Fibroblast of skin of back (primary cell): Measurements from ENCODE around the gene ASPG.

Experiments used
- DNase-seq: peaks from one replicate; pipeline ENCODE4 v3.0.0-alpha.2; 2013

The ASPG gene

GRCh38 chr14:104117341-104118005 is 32.0 kb downstream of the ASPG start:
- DNase-seq, result no peak

GRCh38 chr14:104118006-104118844 is 32.7 kb downstream of the ASPG start:
- DNase-seq, result no peak

DNA sequence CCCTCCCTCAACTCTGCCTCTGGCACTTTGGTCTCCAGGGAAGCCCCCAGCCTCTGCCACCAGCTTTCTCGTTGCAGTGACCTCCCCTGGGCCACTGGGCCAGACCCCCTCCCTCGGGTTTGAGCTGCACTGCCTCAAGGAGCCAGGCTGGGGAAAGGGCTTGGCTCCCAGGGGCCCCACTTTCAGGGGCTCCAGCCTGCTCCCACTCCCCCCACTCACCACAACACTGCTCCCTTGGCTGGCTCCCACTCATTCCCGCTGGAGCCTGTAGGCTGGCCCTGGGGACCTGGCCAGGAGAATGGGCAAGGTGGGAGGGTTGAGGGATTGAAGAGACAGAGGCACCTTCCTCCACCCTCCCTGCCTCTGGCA is 33.6 kb downstream of the ASPG start:
- no peak for DNase-seq

GRCh38 chr14:104119488-104120251 is 34.2 kb downstream of the ASPG start:
- DNase-seq, result no peak

DNA sequence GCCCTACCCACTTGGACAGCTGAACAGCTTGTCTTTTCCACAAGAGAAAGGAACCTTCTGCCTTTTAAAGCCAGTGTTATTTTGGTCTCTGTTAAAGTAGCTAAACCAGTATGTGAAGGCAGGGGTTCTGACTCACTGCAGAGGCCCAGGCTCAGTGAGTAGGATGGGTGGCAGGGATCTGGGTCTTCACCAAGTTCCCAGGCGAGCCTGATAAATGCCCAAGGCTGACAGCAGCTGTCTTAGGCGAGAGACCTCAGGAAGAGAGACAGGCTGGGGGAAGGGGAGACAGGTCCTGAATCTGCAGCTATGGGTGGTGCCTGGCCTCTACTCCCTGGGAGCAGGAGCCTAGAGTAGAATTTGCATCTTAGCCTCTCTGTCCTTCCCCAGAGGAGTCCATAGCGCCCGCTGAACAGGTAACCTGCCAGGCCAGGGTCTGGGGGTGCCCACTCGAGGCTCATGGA is 34.8 kb downstream of the ASPG start:
- DNase-seq, result no peak

DNA sequence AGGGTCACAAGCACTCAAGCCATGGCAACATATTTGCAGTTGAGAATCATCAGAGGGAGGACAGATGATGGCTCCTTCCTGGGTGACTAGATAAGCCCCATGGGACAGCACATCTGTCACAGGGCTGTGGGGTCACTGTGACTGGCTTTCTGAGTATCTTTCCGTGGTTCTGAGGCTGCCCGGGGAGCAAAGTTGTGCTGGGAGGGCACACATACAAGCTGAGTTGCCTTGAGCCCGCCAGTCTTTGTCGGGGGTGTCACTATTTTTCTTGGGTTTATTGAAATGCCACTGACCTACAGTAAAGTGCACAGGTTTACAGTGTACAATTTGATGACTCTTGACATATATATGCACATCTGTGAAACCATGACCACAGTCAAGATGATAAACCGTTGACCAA is 35.6 kb downstream of the ASPG start:
- no peak for DNase-seq

- DNase-seq, result no peak
Observed at GRCh38 chr14:104123879-104124278, 38.4 kb downstream of the ASPG start.

DNA sequence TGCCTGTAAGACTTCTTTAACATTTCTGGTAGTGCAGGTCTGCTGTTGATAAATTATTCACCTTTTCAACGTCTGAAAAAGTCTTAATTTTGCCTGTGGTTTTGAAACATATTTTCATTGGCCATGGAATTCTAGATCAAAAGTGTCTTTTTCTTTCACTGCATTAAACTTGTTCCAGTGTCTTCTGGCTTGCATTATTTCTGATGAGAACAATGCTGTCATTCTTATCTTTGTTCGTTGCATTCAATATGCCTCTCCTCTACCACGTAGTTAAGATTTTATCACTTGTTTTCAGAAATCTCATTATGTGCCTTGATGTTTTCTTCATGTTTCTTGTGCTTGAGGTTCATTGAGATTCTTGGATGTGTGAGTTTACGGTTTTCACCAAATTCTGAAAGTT is 39.5 kb downstream of the ASPG start:
- DNase-seq, result no peak

DNA sequence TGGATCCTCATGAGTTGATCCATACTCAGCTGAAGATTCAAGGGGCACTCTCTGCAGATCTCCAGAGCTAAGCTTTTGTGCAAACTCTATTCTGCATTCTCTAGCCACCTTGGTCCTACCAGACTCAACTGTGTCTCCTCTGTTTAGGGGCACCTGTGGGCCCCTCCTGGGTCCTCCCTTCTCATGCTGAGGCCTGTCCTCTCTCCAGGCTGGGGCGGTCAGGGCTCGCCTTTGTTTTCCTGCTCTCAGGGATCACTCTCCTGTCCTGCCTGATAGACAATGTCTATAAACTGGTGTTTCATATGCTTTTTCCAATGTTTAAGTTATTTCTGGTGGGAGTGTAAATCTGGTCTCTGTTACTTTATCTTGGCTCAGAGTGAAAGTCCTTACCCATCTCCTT is 41.3 kb downstream of the ASPG start:
- DNase-seq, result no peak

GRCh38 chr14:104128981-104129380 is 43.5 kb downstream of the ASPG start:
- no peak for DNase-seq

GRCh38 chr14:104129556-104129955 is 44.1 kb downstream of the ASPG start:
- DNase-seq, result no peak

DNA sequence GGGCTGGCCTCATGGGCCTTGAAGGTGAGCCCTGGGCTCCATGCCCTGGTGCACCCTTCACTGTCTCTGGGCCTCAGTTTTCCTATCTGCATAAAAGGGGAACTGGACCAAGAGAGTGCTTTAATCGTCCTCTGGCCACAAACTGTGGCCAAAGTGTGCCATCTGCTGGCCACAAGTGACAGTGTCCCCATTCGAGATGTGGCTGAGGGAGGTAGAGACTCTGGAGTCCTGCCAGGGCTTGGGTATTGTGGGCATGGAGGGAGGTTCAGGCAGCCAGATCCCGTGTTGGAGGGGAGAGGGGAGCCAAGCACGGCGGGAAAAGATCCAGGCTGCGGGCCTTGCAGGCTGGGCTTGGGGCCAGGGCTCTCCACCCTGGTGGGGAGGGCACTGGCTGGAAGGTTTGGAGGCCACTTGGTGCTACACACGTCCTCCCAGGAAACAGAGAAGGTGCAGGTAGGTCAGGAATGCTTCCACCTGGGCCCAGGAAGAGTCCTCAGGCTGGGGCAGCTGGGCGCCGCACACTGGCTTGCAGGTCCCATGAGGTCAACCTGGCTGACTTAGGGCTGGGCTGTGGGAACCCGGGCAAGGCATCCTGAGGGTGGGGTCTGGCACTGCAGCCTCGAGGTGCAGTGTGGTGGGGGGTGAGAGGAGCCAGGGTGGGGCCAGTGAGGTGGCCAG is 45.6 kb downstream of the ASPG start:
- DNase-seq, result peak; percentile 22

- no peak for DNase-seq
Observed at GRCh38 chr14:104131968-104132732, 46.6 kb downstream of the ASPG start.

GRCh38 chr14:104132981-104133380 is 47.5 kb downstream of the ASPG start:
- no peak for DNase-seq

GRCh38 chr14:104133496-104133895 is 48.0 kb downstream of the ASPG start:
- no peak for DNase-seq

DNA sequence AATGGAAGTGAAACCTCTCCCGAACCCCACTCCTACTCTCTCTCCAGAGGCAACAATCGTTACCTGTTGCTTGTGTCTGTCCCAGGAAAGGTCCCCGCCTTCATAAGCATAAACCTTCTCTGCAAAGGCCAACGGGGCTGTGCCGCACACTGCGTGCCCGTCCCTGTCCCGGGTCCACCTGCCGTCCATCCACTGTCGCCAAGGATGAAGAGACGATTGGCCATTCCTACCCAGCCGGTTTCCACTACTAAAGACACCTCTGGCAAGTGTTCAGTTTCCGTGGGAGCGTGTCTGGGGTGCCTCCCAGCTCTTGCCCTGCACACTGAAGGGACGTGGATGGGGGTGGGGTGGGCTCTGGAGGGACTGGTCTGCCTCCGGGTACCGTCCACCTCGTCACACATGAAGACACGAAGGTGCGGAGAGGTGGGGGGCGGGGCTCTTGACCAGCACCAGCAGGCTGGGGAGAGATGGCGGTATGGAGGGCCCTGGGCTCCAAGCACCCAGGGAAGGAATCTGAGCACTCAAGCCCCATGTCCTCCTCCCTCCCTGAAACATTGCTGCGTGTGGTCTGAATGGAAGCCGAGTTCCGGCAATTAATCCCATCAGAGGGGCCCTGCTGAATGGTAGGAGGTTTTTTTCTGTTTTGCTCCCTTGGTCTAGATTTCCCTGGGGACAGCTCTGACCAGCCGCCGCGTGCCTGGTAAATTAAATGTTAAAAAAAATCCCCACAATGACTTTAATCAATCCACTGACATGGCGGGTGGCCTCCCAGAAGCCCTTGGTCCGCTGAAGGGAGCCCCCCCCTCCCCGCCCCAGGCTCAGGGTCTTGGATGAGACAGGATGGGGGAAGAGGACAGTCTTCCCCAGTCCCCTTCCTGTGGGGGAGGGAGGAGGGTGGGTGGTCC is 48.8 kb downstream of the ASPG start:
- DNase-seq, result no peak

DNA sequence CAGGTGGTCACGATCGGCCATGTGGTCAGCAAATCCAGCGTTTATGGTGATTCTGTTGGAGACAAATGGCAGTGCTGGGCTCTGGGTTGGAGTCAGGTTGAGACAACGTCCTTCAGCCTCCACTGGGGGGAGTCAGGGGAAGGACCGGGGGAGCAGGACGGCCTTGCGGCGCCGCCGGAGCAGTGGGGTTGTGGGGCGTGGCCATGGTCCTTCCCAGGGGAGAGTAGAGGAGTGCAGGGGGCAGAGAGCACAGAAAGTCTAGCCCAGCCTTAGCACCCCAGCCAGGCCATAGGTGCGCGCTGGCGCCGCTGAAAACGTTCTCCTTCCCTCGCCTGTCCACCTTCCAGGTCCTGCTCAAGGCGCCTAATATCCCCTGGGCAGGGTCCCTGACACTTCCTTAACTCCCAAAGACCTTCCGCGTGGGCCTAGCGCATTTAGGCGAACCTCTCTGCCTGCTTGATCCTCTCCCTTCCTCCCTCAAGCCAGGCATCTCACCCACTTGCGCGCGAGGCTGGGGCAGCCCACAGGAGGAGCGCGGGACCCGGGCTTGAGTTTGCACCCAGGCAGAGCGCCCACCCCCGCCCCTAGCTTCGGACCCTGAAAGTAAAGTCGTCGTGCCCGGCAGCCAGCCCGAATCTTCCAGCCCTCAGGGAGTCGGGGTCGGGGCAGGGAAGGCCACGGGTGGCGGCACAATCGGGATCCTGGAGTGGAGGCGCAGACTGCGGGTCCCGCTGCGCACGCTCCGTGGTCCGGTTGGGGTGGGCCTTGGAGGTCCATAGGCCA is 49.8 kb downstream of the ASPG start:
- peak; percentile 16 for DNase-seq

GRCh38 chr14:104135904-104136471 is 50.5 kb downstream of the ASPG start:
- DNase-seq, result no peak

DNA sequence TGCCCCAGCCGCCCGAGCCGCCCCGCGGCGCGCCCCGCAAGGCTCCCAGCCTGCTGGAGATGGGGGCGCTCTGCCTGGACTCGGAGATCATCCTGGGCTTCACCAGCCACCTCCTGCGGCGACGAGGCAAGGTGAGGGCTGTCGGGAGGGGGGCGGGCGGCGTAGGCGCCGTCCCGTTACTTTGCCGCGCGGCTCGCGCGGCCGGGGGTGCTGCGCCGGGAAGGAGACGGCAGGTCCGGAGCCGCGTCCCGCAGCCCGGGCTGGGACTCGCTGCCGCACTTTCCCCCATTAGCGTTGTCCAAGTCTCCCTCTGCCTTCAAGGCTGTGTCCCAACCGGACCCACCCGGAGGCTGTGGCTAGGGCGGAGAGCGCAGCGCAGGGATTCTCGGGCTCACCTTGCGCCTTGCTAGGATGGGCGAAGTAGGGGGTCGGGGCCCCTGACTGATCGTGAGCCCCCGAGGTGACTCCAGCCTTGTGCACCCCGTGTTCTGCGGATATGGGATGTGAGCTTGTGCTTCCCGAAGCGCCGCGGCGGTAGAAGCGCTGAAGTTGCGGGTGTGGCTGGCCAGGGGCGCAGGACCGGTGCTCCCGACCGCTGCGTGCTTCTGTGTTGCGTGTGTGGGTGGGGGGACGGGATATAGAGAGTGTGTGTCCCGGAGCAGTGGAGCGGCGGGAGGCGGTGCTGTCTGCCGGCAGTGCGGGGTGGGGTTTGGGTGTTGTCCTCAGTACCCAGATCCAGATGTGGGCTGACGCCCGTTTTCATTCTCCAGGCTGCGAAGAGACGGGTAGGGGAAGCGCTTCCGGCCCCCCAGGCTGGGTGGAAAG is 51.2 kb downstream of the ASPG start:
- DNase-seq, result no peak
